OCI-LY7 (cell line): ENCODE measurements around the gene DNASE1L1.

ENCODE experiments used
- EZH2phosphoT487 ChIP-seq: fragments of 200-600 bp; sonication (generic); IDR thresholded peaks from 2 replicates; pipeline ENCODE4 v1.6.1; 2018; ENCODE audit warnings: low read depth, borderline replicate concordance, mild to moderate bottlenecking, mixed run types, antibody characterized with exemption, low read length, moderate library complexity, mixed read lengths
- TF ChIP-seq, protein P1 (sequence below): fragments of 200-600 bp; sonication (generic); conservative IDR thresholded peaks from 2 replicates; pipeline ENCODE4 v1.5.1; 2014; ENCODE audit warnings: mild to moderate bottlenecking, antibody characterized with exemption, low read length, moderate library complexity, mixed read lengths

DNA sequence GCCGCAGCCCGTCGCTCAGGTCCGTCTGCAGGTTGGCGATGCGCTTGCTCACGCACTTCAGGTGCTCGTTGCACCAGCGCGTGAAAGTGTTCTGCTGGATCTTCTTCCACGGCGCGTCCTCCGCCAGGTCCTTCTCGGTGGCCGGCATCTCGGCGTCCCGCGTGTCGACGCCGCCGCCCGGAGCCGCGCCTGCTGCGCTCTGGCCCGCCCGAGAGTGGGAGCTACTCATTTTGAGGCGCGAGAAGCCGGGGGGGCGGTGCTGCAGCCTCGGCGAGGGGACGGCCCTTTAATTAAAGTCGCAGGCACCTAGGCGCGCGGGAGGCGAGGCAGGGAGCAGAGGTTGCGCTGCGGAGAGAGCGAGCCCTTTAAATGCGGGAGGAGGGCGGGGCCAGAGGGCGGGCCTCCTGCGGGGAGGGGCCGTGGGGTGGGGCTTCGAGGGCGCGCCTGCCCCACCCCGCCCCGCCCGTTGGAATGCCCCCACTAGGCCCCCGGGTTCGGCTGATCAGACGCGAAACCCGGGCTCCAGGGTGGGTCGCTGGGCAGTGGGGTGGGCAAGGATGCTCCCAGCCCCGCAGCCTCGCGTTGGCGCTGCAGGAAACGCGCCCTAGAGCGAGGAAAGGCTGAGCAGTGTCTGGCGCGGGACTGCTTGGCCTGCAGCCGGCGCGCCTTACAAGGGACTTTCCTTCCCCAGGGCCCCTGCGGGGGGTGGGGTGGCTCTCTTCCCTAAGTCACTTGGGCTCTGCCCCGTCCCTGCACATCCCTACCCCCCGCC lies 37.9 kb downstream of the DNASE1L1 start:
- no peak for TF ChIP-seq EZH2phosphoT487
- TF ChIP-seq, protein P1, sequence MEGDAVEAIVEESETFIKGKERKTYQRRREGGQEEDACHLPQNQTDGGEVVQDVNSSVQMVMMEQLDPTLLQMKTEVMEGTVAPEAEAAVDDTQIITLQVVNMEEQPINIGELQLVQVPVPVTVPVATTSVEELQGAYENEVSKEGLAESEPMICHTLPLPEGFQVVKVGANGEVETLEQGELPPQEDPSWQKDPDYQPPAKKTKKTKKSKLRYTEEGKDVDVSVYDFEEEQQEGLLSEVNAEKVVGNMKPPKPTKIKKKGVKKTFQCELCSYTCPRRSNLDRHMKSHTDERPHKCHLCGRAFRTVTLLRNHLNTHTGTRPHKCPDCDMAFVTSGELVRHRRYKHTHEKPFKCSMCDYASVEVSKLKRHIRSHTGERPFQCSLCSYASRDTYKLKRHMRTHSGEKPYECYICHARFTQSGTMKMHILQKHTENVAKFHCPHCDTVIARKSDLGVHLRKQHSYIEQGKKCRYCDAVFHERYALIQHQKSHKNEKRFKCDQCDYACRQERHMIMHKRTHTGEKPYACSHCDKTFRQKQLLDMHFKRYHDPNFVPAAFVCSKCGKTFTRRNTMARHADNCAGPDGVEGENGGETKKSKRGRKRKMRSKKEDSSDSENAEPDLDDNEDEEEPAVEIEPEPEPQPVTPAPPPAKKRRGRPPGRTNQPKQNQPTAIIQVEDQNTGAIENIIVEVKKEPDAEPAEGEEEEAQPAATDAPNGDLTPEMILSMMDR = no peak
